ENCODE results near the gene IBA57.

- TF ChIP-seq POLR2A (IDR thresholded peaks at IDR 0.05) (no peak), CTCF (IDR thresholded peaks at IDR 0.05) (no peak), POLR2AphosphoS5 (IDR thresholded peaks at IDR 0.05) (no peak)
These were observed 20.6 kb upstream of the IBA57 start for GRCh38 chr1:228144993-228145343.
